ENCODE results near the gene CIROP.

- TF ChIP-seq, protein P1, sequence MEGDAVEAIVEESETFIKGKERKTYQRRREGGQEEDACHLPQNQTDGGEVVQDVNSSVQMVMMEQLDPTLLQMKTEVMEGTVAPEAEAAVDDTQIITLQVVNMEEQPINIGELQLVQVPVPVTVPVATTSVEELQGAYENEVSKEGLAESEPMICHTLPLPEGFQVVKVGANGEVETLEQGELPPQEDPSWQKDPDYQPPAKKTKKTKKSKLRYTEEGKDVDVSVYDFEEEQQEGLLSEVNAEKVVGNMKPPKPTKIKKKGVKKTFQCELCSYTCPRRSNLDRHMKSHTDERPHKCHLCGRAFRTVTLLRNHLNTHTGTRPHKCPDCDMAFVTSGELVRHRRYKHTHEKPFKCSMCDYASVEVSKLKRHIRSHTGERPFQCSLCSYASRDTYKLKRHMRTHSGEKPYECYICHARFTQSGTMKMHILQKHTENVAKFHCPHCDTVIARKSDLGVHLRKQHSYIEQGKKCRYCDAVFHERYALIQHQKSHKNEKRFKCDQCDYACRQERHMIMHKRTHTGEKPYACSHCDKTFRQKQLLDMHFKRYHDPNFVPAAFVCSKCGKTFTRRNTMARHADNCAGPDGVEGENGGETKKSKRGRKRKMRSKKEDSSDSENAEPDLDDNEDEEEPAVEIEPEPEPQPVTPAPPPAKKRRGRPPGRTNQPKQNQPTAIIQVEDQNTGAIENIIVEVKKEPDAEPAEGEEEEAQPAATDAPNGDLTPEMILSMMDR (IDR thresholded peaks at IDR 0.05) = peak in 1 of 6 experiments; percentile 12
- no peak for TF ChIP-seq POLR2A (IDR thresholded peaks at IDR 0.05)
Measured at GRCh38 chr14:23054000-23054811, 50.6 kb downstream of the CIROP start.
